ENCODE measurements around the gene TCERG1L. TPM values are rescaled to one million over a fixed set of nuclear protein-coding genes. Genes with fewer than 3 reads are reported as not detected.

The TCERG1L gene
- total and polyA plus RNA-seq, 9 of the 15 experiments (the other 6 are each of a cell fraction or from before 2014, with no cell fraction given), result not detected

DNA sequence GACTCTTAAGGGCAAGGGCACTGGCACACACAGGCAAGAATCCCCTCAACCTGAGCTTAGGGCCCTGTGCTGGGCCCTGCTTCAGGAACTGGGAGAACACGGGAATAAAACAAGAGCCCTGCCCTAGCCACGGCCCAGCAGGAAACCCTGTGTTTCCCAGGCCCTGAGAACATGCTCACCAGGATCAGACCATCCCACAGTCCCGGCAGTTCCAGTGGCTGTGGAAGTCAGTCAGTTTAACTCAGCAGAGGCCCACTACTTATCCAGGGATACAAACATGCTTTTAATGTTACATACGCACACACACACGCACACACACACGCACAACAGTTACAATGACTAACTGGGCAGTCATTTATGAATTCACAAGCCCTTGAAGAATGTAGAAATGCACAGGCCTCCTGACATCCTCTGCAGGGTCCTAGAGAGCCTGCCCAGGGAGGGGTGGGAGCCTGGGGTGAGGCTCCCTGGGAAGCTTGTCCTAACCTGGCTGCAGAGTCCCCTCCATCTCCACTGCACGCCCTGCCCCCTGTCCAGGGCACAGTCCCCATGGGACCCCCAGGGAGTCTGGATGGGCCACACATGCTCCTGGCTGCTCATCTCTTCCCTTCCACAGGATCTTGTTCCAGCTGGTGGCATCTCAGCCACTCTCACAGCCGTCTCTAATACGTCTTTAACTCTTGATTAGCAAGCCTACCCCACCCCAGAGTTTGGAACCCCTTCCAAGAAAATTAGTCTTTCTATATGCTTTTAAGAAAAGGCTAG, 97.6 kb downstream of the TCERG1L start:
- ATAC-seq, result no peak
- in situ Hi-C loops (cut with MboI), result no loop called here
- POLR2A ChIA-PET, result no interaction called here
- no peaks in the 10 kb centered on the region for H3K36me3 ChIP-seq (ENCODE audit: control insufficient read depth, insufficient read depth, low read length)
- H3K27me3 ChIP-seq (ENCODE audit: control insufficient read depth in 2 of 2, insufficient read depth in 2 of 2, low read length in 2 of 2), result peaks cover 0 to 7% of the 10 kb centered on the region in 2 experiments; a peak in 1 of 5 replicates
- H4K20me1 ChIP-seq (replicated peaks; ENCODE audit: control insufficient read depth, insufficient read depth, low read length), result no peaks in the 10 kb centered on the region
- CTCF ChIA-PET (ENCODE audit: low intra/inter-chr PET ratio), result no interaction called here
- no peak overlapping the region for H2AFZ ChIP-seq (ENCODE audit: low read depth, low read length)
- intact Hi-C loops (cut with micrococcal nuclease), result no loop called here
- WGBS (ENCODE audit: insufficient coverage, low coverage, missing lambda C conversion rate), result 0% methylated on average over 7 of the region's 9 CpGs
- no peak overlapping the region for H3K27ac ChIP-seq (ENCODE audit: extremely low read depth, low read depth, low read length)
- H3K79me2 ChIP-seq (ENCODE audit: control insufficient read depth, insufficient read depth, low read length), result no peaks in the 10 kb centered on the region
- no peak overlapping the region for H3K4me3 ChIP-seq
- H3K9me3 ChIP-seq (replicated peaks; ENCODE audit: control insufficient read depth, insufficient read depth, low read depth, low read length), result no peaks in the 10 kb centered on the region
- BruUV-seq (replicated peaks), result no TSS peak
- H3K4me1 ChIP-seq (replicated peaks in 1 of 2; ENCODE audit: control insufficient read depth in 2 of 2, insufficient read depth in 2 of 2, low read length in 2 of 2), result no peaks in the 10 kb centered on the region
- H3K4me2 ChIP-seq (ENCODE audit: insufficient read depth, low read length), result no peak overlapping the region
- DNase-seq (ENCODE audit: extremely low read depth in 1 of 4, low spot score in 3 of 4), result no peak
- no peaks in the 10 kb centered on the region for H3K9me1 ChIP-seq (ENCODE audit: control insufficient read depth, insufficient read depth, low read length)
- no peak overlapping the region for H3K9ac ChIP-seq (ENCODE audit: insufficient read depth in 1 of 2, low read depth in 2 of 2, low read length in 2 of 2)
- FAIRE-seq, result no peak
- TF ChIP-seq RAD21 (CRISPR knock-in tag; conservative IDR thresholded peaks at IDR 0.05 in 1 of 2, IDR thresholded peaks at IDR 0.05 in 1 of 2) (no peak), SMAD2 (IDR thresholded peaks at IDR 0.05; ENCODE audit: low read depth, low read length) (no peak), HEY1 (CRISPR knock-in tag; IDR thresholded peaks at IDR 0.05; ENCODE audit: borderline replicate concordance) (no peak), ZNF551 (CRISPR knock-in tag; IDR thresholded peaks at IDR 0.05) (no peak), TGIF2 (CRISPR knock-in tag; IDR thresholded peaks at IDR 0.05) (no peak), ZNF324 (CRISPR knock-in tag; IDR thresholded peaks at IDR 0.05) (no peak), U2AF1 (optimal IDR thresholded peaks at IDR 0.05; ENCODE audit: low read depth, low read length) (no peak)
- TF ChIP-seq, protein P1, sequence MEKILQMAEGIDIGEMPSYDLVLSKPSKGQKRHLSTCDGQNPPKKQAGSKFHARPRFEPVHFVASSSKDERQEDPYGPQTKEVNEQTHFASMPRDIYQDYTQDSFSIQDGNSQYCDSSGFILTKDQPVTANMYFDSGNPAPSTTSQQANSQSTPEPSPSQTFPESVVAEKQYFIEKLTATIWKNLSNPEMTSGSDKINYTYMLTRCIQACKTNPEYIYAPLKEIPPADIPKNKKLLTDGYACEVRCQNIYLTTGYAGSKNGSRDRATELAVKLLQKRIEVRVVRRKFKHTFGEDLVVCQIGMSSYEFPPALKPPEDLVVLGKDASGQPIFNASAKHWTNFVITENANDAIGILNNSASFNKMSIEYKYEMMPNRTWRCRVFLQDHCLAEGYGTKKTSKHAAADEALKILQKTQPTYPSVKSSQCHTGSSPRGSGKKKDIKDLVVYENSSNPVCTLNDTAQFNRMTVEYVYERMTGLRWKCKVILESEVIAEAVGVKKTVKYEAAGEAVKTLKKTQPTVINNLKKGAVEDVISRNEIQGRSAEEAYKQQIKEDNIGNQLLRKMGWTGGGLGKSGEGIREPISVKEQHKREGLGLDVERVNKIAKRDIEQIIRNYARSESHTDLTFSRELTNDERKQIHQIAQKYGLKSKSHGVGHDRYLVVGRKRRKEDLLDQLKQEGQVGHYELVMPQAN (IDR thresholded peaks at IDR 0.05; ENCODE audit: borderline replicate concordance), result no peak
- TF ChIP-seq, protein P2, sequence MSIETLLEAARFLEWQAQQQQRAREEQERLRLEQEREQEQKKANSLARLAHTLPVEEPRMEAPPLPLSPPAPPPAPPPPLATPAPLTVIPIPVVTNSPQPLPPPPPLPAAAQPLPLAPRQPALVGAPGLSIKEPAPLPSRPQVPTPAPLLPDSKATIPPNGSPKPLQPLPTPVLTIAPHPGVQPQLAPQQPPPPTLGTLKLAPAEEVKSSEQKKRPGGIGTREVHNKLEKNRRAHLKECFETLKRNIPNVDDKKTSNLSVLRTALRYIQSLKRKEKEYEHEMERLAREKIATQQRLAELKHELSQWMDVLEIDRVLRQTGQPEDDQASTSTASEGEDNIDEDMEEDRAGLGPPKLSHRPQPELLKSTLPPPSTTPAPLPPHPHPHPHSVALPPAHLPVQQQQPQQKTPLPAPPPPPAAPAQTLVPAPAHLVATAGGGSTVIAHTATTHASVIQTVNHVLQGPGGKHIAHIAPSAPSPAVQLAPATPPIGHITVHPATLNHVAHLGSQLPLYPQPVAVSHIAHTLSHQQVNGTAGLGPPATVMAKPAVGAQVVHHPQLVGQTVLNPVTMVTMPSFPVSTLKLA (conservative IDR thresholded peaks at IDR 0.05), result no peak
- TF ChIP-seq, protein P3, sequence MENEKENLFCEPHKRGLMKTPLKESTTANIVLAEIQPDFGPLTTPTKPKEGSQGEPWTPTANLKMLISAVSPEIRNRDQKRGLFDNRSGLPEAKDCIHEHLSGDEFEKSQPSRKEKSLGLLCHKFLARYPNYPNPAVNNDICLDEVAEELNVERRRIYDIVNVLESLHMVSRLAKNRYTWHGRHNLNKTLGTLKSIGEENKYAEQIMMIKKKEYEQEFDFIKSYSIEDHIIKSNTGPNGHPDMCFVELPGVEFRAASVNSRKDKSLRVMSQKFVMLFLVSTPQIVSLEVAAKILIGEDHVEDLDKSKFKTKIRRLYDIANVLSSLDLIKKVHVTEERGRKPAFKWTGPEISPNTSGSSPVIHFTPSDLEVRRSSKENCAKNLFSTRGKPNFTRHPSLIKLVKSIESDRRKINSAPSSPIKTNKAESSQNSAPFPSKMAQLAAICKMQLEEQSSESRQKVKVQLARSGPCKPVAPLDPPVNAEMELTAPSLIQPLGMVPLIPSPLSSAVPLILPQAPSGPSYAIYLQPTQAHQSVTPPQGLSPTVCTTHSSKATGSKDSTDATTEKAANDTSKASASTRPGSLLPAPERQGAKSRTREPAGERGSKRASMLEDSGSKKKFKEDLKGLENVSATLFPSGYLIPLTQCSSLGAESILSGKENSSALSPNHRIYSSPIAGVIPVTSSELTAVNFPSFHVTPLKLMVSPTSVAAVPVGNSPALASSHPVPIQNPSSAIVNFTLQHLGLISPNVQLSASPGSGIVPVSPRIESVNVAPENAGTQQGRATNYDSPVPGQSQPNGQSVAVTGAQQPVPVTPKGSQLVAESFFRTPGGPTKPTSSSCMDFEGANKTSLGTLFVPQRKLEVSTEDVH (IDR thresholded peaks at IDR 0.05; ENCODE audit: low read depth, partially characterized antibody), result no peak
- TF ChIP-seq, protein P4, sequence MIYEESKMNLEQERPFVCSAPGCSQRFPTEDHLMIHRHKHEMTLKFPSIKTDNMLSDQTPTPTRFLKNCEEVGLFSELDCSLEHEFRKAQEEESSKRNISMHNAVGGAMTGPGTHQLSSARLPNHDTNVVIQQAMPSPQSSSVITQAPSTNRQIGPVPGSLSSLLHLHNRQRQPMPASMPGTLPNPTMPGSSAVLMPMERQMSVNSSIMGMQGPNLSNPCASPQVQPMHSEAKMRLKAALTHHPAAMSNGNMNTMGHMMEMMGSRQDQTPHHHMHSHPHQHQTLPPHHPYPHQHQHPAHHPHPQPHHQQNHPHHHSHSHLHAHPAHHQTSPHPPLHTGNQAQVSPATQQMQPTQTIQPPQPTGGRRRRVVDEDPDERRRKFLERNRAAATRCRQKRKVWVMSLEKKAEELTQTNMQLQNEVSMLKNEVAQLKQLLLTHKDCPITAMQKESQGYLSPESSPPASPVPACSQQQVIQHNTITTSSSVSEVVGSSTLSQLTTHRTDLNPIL (CRISPR knock-in tag; IDR thresholded peaks at IDR 0.05), result no peak
- TF ChIP-seq, protein P5, sequence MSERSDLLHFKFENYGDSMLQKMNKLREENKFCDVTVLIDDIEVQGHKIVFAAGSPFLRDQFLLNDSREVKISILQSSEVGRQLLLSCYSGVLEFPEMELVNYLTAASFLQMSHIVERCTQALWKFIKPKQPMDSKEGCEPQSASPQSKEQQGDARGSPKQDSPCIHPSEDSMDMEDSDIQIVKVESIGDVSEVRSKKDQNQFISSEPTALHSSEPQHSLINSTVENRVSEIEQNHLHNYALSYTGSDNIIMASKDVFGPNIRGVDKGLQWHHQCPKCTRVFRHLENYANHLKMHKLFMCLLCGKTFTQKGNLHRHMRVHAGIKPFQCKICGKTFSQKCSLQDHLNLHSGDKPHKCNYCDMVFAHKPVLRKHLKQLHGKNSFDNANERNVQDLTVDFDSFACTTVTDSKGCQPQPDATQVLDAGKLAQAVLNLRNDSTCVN (CRISPR knock-in tag; IDR thresholded peaks at IDR 0.05), result no peak
